K562 (cell line): Measurements from ENCODE around the gene MRPL55. TPM values are rescaled to one million over a fixed set of nuclear protein-coding genes. Genes with fewer than 3 reads are reported as not detected.

ENCODE experiments used
- ATAC-seq: fragments of 200-7000 bp; cut with Tn5 transposase; 3 replicates; pipeline ENCODE4 v1.9.1; 2020; ENCODE audit warnings: moderate library complexity
- BruUV-seq: library from RNA; stranded (reverse); fragments of 400-500 nt; replicated peaks from 2 replicates; lab custom pipeline; 2021; lab: Mats Ljungman, UMichigan
- CTCF ChIA-PET: fragments of 300-600 bp; formaldehyde crosslinking; extraction: SDS; loops from one replicate; lab custom pipeline; 2021; ENCODE audit warnings: low intra/inter-chr PET ratio; lab: Yijun Ruan, JAX
- POLR2A ChIA-PET: fragments of 300-600, 350-650 bp; sonication (Branson Sonifier 250); formaldehyde crosslinking; extraction: SDS; loops from one replicate; lab custom pipeline; 2021; ENCODE audit warnings: antibody characterized with exemption, inconsistent platforms; lab: Yijun Ruan, JAX
- DNase-seq, 4 experiments: peaks; one replicate each; pipeline versions ENCODE4 v3.0.0 to v3.0.0-alpha.2; 2011 to 2018; ENCODE audit warnings: low spot score in 3 of 4, mixed read lengths in 3 of 4; ENCODE audit errors: extremely low read depth in 1 of 4
- FAIRE-seq: peaks from 2 replicates; lab custom pipeline; 2011; peaks lifted over from hg19 to GRCh38; lab: Jason Lieb, UNC
- H2AFZ ChIP-seq: 2 replicates; pipeline ENCODE4 v1.6.0; 2011; ENCODE audit warnings: low read depth, low read length, control low read depth, inconsistent platforms
- H3K27ac ChIP-seq: fragments of 200-600 bp; 3 replicates; pipeline ENCODE4 v1.8.0; 2011; ENCODE audit warnings: low read depth, mild to moderate bottlenecking, control low read depth, inconsistent platforms, low read length, moderate library complexity, mixed read lengths; ENCODE audit errors: extremely low read depth
- H3K27me3 ChIP-seq, 2 experiments: fragments of 300-600 bp in 1 of 2; 2 replicates in 1 of 2; 3 replicates in 1 of 2; pipeline versions ENCODE4 v1.6.0 to v1.8.0; 2011; ENCODE audit warnings: inconsistent platforms in 2 of 2, low read length in 2 of 2, mild to moderate bottlenecking in 1 of 2, mixed read lengths in 1 of 2, moderate library complexity in 1 of 2; ENCODE audit not compliant: control insufficient read depth in 2 of 2, insufficient read depth in 2 of 2
- H3K36me3 ChIP-seq: fragments of 300-600 bp; 3 replicates; pipeline ENCODE4 v1.8.0; 2011; ENCODE audit warnings: mild to moderate bottlenecking, low read length, inconsistent platforms; ENCODE audit not compliant: control insufficient read depth, insufficient read depth
- H3K4me1 ChIP-seq, 2 experiments: fragments of 200-600 bp in 1 of 2; replicated peaks in 1 of 2; 2 replicates in 1 of 2; 3 replicates in 1 of 2; pipeline versions ENCODE4 v1.5.1 to v1.8.0; 2011; ENCODE audit warnings: inconsistent platforms in 2 of 2, low read length in 2 of 2, mild to moderate bottlenecking in 1 of 2, mixed read lengths in 1 of 2, moderate library complexity in 1 of 2; ENCODE audit not compliant: control insufficient read depth in 2 of 2, insufficient read depth in 2 of 2
- H3K4me2 ChIP-seq: 2 replicates; pipeline ENCODE4 v1.6.1; 2011; ENCODE audit warnings: low read length, control low read depth, inconsistent platforms, mixed read lengths; ENCODE audit not compliant: insufficient read depth
- H3K4me3 ChIP-seq: fragments of 200-600 bp; sonication (generic), shearing (Covaris generic); 2 replicates; pipeline ENCODE4 v1.5.1; 2016; ENCODE audit warnings: control low read depth, inconsistent platforms
- H3K79me2 ChIP-seq: fragments of 200-600 bp; 3 replicates; pipeline ENCODE4 v1.8.0; 2011; ENCODE audit warnings: low read length, inconsistent platforms; ENCODE audit not compliant: control insufficient read depth, insufficient read depth
- H3K9ac ChIP-seq, 2 experiments: 2 replicates each; pipeline versions ENCODE4 v1.6.0 to v1.6.1; 2011; ENCODE audit warnings: low read depth in 2 of 2, low read length in 2 of 2, control low read depth in 1 of 2, inconsistent platforms in 1 of 2, mild to moderate bottlenecking in 1 of 2, mixed read lengths in 1 of 2; ENCODE audit not compliant: insufficient read depth in 1 of 2
- H3K9me1 ChIP-seq: one replicate; pipeline ENCODE4 v1.6.0; 2011; ENCODE audit warnings: inconsistent platforms, mild to moderate bottlenecking, low read length, moderate library complexity; ENCODE audit not compliant: control insufficient read depth, insufficient read depth
- H3K9me3 ChIP-seq: replicated peaks from 2 replicates; pipeline ENCODE4 v1.5.1; 2011; ENCODE audit warnings: low read depth, low read length, inconsistent platforms; ENCODE audit not compliant: control insufficient read depth, insufficient read depth
- H4K20me1 ChIP-seq: replicated peaks from 2 replicates; pipeline ENCODE4 v1.6.1; 2011; ENCODE audit warnings: low read length, inconsistent platforms, mixed read lengths; ENCODE audit not compliant: control insufficient read depth, insufficient read depth
- CBX8 ChIP-seq: fragments of 200-600 bp; sonication (generic); IDR thresholded peaks from 2 replicates; pipeline ENCODE4 v1.6.1; 2012; ENCODE audit warnings: borderline replicate concordance, mixed run types, low read depth, mild to moderate bottlenecking, moderate library complexity, mixed read lengths, low read length, control low read depth, inconsistent platforms; ENCODE audit not compliant: poor library complexity, severe bottlenecking; ENCODE audit errors: extremely low read depth
- ESRRA ChIP-seq: fragments of 450-650 bp; IDR thresholded peaks from 2 replicates; pipeline ENCODE4 v1.6.1; 2014; ENCODE audit warnings: low read depth, mild to moderate bottlenecking, moderate library complexity, borderline replicate concordance
- FOXO4 ChIP-seq: fragments of 450-650 bp; formaldehyde crosslinking; IDR thresholded peaks from 2 replicates; pipeline ENCODE4 v1.4.0; 2020; ENCODE audit warnings: mild to moderate bottlenecking, moderate library complexity
- GABPB1 ChIP-seq: sonication (generic); formaldehyde crosslinking; IDR thresholded peaks from 2 replicates; pipeline ENCODE4 v1.8.0; 2022; ENCODE audit warnings: mild to moderate bottlenecking, missing genetic modification reagents
- HMG20B ChIP-seq: fragments of 250-450 bp; sonication (Bioruptor Pico); IDR thresholded peaks from 2 replicates; pipeline ENCODE4 v1.5.0; 2021; ENCODE audit warnings: mild to moderate bottlenecking
- MCM2 ChIP-seq: fragments of 450-650 bp; IDR thresholded peaks from 2 replicates; pipeline ENCODE4 v1.6.1; 2017; ENCODE audit warnings: low read depth, mild to moderate bottlenecking
- MXD1 ChIP-seq: fragments of 250-450 bp; sonication (Bioruptor Pico); IDR thresholded peaks from 2 replicates; pipeline ENCODE4 v1.8.0; 2021; ENCODE audit warnings: borderline replicate concordance, mild to moderate bottlenecking, moderate library complexity; ENCODE audit not compliant: poor library complexity, severe bottlenecking
- RBFOX2 ChIP-seq: fragments of 200-400 bp; formaldehyde crosslinking; IDR thresholded peaks from 2 replicates; pipeline ENCODE4 v1.6.1; 2017; ENCODE audit warnings: low read depth, mild to moderate bottlenecking, low read length, moderate library complexity
- RUNX1 ChIP-seq: sonication (generic); IDR thresholded peaks from 2 replicates; pipeline ENCODE4 v1.6.1; 2016; ENCODE audit warnings: antibody characterized with exemption, low read depth
- THAP12 ChIP-seq: fragments of 250-450 bp; sonication (Bioruptor Pico); IDR thresholded peaks from 2 replicates; pipeline ENCODE4 v1.9.0; 2021; ENCODE audit warnings: mild to moderate bottlenecking, inconsistent platforms
- ZNF395 ChIP-seq: fragments of 200-800 bp; sonication (Bioruptor generic); IDR thresholded peaks from 2 replicates; pipeline ENCODE4 v1.6.1; 2017; ENCODE audit warnings: missing genetic modification characterization, missing compliant biosample characterization
- WGBS: fragments of 100-300 bp; shearing (Covaris generic); methylation state at CpG from one replicate; pipeline ENCODE4 v1.1.6; 2016; ENCODE audit warnings: low coverage, mixed read lengths; ENCODE audit not compliant: insufficient coverage; ENCODE audit errors: missing lambda C conversion rate; 5-methylcytosine and 5-hydroxymethylcytosine counted together
- in situ Hi-C: fragments of 300-500 bp; cut with MboI; formaldehyde crosslinking; loops from 4 replicates; pipeline ENCODE4 v1.15.0; 2018; ENCODE audit warnings: inconsistent platforms, mixed read lengths
- intact Hi-C: fragments of 100-400 bp; cut with micrococcal nuclease; formaldehyde crosslinking; loops from 2 replicates; pipeline ENCODE4 v1.14.2; 2022
- polyA plus RNA-seq, 8 experiments: library from polyadenylated mRNA; depleted of rRNA in 4 of 8; stranded (reverse) in 5 of 8; unstranded in 3 of 8; fragments of >200 nt; fragmentation: Nextera tagmentation in 2 of 8; fragmentation: Illumina TruSeq in 1 of 8; extraction: Ambion mirVana in 2 of 8; extraction: Trizol in 1 of 8; gene quantifications; 2 replicates each; pipeline versions ENCODE4 v1.2.1 to v1.2.3, GENCODE V29; 2011 to 2014; ENCODE audit warnings: inconsistent platforms in 1 of 8, missing spikeins in 1 of 8
- total RNA-seq, 7 experiments: library from RNA; depleted of rRNA in 6 of 7; stranded (reverse); fragments of >200 nt in 6 of 7; fragmentation: Illumina TruSeq in 2 of 7; extraction: Trizol in 2 of 7; gene quantifications; 2 replicates each; pipeline versions ENCODE4 v1.2.1 to v1.2.3, GENCODE V29; 2011 to 2021; ENCODE audit warnings: low replicate concordance in 1 of 7
- TF ChIP-seq, protein P1 (sequence below): sonication (generic); formaldehyde crosslinking; IDR thresholded peaks from 2 replicates; pipeline ENCODE4 v1.9.0; 2022; ENCODE audit warnings: mild to moderate bottlenecking, missing genetic modification reagents
- TF ChIP-seq, protein P2 (sequence below): sonication (generic); formaldehyde crosslinking; IDR thresholded peaks from 2 replicates; pipeline ENCODE4 v1.8.0; 2022; ENCODE audit warnings: mild to moderate bottlenecking, low read depth, missing genetic modification reagents

MRPL55 gene
- total and polyA plus RNA-seq, 9 of the 15 experiments (the other 6 are each of a cell fraction or from before 2014, with no cell fraction given) = 34.9 to 228 (median 81.0) TPM

DNA sequence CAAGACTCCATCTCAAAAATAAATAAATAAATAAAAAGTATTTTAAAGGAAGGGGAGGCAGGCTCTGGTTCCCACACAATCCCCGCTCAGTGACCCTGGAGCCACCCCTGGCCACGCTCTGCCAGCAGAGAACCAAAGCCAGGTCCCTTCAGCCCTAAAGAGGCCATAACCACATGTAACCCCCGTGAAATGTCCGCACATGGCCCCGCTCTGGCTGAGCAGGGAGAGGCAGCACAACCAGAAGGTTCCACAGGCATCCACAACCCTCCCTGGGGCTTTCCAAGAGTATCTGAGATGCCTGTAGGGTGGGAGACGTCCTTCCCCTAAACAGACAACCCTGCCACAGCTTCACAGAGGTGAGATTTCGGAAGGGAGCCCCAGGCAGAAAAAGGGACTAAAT, 28.0 kb downstream of the MRPL55 start:
- in situ Hi-C loops = no loop called here
- intact Hi-C loops = no loop called here
- ChIA-PET CTCF (interaction anchor here (0.5 kb wide), 1 partner anchor 1800 kb away, joined by 3 read pairs; no protein-coding TSS in a partner anchor), POLR2A (interaction anchor here (1.6 to 4.3 kb wide), 3 partner anchors 11 to 31 kb away, joined by 4 to 36 read pairs (median 15); no protein-coding TSS in a partner anchor)
- H3K4me2 ChIP-seq = peak overlapping the region; percentile 96
- WGBS = 42% methylated on average over 7 of the region's 7 CpGs
- H2AFZ ChIP-seq = 0 out of 2 replicates have a peak overlapping the region, but pooled peaks have one; percentile 19
- peak overlapping the region; percentile 96 for H3K4me3 ChIP-seq
- DNase-seq (peak in 2 of 4 experiments; percentile 42 to 46), ATAC-seq (peak; percentile 4; the same call in 2 of the 3 replicates), FAIRE-seq (no peak)
- BruUV-seq = no TSS peak
- H3K27me3 ChIP-seq = no peaks in the 10 kb centered on the region; a peak in 1 of 5 replicates
- H3K4me1 ChIP-seq = peaks cover 26 to 55% of the 10 kb centered on the region in 2 experiments; a peak in 4 of 5 replicates
- peak overlapping the region; percentile 99 to 100 for H3K9ac ChIP-seq
- H4K20me1 ChIP-seq = peaks cover 51% of the 10 kb centered on the region
- H3K27ac ChIP-seq = peak overlapping the region; percentile 98
- peaks cover 29% of the 10 kb centered on the region for H3K36me3 ChIP-seq
- H3K9me1 ChIP-seq = peaks cover 22% of the 10 kb centered on the region
- H3K79me2 ChIP-seq = peaks cover 56% of the 10 kb centered on the region
- no peaks in the 10 kb centered on the region for H3K9me3 ChIP-seq
- TF ChIP-seq MCM2 (no peak), RBFOX2 (no peak), GABPB1 (CRISPR knock-in tag) (no peak), MXD1 (CRISPR knock-in tag) (no peak), RUNX1 (no peak), ZNF395 (CRISPR knock-in tag) (0 out of 2 replicates have a peak, but pooled peaks have one; percentile 12), THAP12 (0 out of 2 replicates have a peak, but pooled peaks have one; percentile 16), ESRRA (no peak), FOXO4 (CRISPR knock-in tag) (no peak), CBX8 (no peak), HMG20B (CRISPR knock-in tag) (no peak)
- TF ChIP-seq, protein P1, sequence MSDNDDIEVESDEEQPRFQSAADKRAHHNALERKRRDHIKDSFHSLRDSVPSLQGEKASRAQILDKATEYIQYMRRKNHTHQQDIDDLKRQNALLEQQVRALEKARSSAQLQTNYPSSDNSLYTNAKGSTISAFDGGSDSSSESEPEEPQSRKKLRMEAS = 0 out of 2 replicates have a peak, but pooled peaks have one; percentile 43
- TF ChIP-seq, protein P2, sequence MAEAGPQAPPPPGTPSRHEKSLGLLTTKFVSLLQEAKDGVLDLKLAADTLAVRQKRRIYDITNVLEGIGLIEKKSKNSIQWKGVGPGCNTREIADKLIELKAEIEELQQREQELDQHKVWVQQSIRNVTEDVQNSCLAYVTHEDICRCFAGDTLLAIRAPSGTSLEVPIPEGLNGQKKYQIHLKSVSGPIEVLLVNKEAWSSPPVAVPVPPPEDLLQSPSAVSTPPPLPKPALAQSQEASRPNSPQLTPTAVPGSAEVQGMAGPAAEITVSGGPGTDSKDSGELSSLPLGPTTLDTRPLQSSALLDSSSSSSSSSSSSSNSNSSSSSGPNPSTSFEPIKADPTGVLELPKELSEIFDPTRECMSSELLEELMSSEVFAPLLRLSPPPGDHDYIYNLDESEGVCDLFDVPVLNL (CRISPR knock-in tag) = no peak
